Motor neuron (in vitro differentiated cells): ENCODE measurements around the gene INTS7. TPM values are rescaled to one million over a fixed set of nuclear protein-coding genes. Genes with fewer than 3 reads are reported as not detected.
"Not testable (repeated sequence)": the region's sequence is repeated elsewhere in the genome, so short reads cannot be mapped to it uniquely, and the experiment has no call there.

ENCODE experiments used
- ATAC-seq, 8 experiments: fragments of 200-7000 bp; cut with Tn5 transposase; replicated peaks in 6 of 8; 2 replicates each; pipeline ENCODE4 v1.8.0; 2021; ENCODE audit warnings: mild to moderate bottlenecking in 8 of 8, moderate library complexity in 8 of 8
- H3K27ac ChIP-seq, 2 donors: fragments of 250-450 bp; sonication (Bioruptor Pico); 2 replicates each; pipeline ENCODE4 v1.9.0; 2021; ENCODE audit warnings: antibody characterized with exemption in 2 of 2, mild to moderate bottlenecking in 2 of 2, moderate library complexity in 1 of 2
- H3K4me1 ChIP-seq, 2 donors: fragments of 250-450 bp; sonication (Bioruptor Pico); replicated peaks in 1 of 2; 2 replicates each; pipeline ENCODE4 v1.6.1; 2021; ENCODE audit warnings: antibody characterized with exemption in 2 of 2, mild to moderate bottlenecking in 2 of 2, moderate library complexity in 1 of 2
- H3K4me3 ChIP-seq, 5 donors: fragments of 250-450 bp; sonication (Bioruptor Pico); 2 replicates each; pipeline ENCODE4 v1.9.0; 2021; ENCODE audit warnings: antibody characterized with exemption in 5 of 5, mild to moderate bottlenecking in 5 of 5, moderate library complexity in 4 of 5
- WGBS, 10 experiments: fragments of 450-650 bp; shearing (Covaris generic); methylation state at CpG; one replicate each; pipeline ENCODE4 v1.0.0; 2022; 5-methylcytosine and 5-hydroxymethylcytosine counted together
- in situ Hi-C, 9 experiments: fragments of 400-800 bp; cut with MboI; loops; one replicate each; pipeline ENCODE4 v1.15.0; 2021; ENCODE audit warnings: low sequenced_read_pairs in 9 of 9, low pct_unique_long_range_greater_than_20kb in 2 of 9; ENCODE audit not compliant: unreplicated experiment in 9 of 9
- total RNA-seq, 8 experiments: library from RNA; unstranded; fragments of 300-600 nt; gene quantifications; 2 replicates each; pipeline versions ENCODE4 v1.2.3 to v1.2.4, GENCODE V29; 2022

INTS7 gene
- total RNA-seq, 8 experiments from 2014 or later: 12.1 to 31.7 (median 13.8) TPM

DNA sequence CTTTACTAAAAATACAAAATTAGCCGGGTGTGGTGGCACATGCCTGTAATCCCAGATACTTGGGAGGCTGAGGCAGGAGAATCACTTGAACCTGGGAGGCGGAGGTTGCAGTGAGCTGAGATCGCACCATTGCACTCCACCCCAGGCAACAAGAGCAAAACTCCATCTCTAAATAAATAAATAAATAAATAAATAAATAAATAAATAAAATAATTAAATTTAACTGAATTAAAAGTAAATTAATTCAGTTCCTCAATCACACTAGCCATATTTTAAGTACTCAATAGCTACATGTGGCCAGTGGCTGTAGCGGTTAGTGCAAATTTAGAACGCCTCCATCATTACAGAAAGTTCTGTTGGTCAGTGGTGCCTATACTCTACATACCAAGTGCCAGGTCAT lies 97.9 kb downstream of the INTS7 start:
- not testable (repeated sequence) for ATAC-seq, H3K4me1 ChIP-seq, H3K4me3 ChIP-seq, H3K27ac ChIP-seq
- in situ Hi-C loops: loop anchor here in 1 of 9 experiments (25.0 kb wide), 1 partner anchor 225 kb away; no protein-coding TSS in a partner anchor
- 91 to 100% (median 100%) methylated on average over 1 to 5 of the region's 5 CpGs; no CpG with 5 or more reads in 1 of the 10 experiments for WGBS, 10 experiments

DNA sequence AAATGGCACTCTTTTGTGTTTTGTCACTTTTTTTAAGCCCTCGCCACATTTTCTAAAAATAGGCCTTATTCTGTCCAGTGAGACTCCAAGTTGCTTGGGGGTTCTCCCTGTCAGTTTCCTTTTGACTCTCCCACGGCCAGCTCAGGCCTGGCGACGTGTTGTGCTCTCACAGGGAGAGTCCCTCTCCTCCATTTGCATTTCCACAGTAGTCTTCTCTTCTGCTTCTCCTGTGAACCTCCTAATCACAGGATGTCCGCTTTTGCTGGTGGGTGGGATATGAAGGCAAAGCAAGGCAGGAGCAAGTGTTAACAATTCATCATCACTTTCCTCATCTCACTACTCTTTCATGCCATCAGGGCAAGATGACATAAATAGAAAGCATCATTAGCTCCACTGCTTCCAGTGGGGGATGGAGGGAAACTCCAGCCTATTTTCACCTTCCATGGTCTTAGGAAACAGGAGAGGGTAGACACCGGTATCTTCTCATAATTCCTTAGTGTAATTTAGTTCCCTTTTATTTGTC lies 99.8 kb downstream of the INTS7 start:
- Histone ChIP-seq H3K27ac (no peak overlapping the region), H3K4me3 (no peak overlapping the region), H3K4me1 (peaks cover 0 to 7% of the 10 kb centered on the region in 2 donors)
- in situ Hi-C loops: loop anchor here in 1 of 9 experiments (25.0 kb wide), 1 partner anchor 223 kb away; no protein-coding TSS in a partner anchor
- 64 to 100% (median 73%) methylated on average over 1 to 6 of the region's 6 CpGs for WGBS, 10 experiments
- peak in 1 of 8 experiments; percentile 38 for ATAC-seq

DNA sequence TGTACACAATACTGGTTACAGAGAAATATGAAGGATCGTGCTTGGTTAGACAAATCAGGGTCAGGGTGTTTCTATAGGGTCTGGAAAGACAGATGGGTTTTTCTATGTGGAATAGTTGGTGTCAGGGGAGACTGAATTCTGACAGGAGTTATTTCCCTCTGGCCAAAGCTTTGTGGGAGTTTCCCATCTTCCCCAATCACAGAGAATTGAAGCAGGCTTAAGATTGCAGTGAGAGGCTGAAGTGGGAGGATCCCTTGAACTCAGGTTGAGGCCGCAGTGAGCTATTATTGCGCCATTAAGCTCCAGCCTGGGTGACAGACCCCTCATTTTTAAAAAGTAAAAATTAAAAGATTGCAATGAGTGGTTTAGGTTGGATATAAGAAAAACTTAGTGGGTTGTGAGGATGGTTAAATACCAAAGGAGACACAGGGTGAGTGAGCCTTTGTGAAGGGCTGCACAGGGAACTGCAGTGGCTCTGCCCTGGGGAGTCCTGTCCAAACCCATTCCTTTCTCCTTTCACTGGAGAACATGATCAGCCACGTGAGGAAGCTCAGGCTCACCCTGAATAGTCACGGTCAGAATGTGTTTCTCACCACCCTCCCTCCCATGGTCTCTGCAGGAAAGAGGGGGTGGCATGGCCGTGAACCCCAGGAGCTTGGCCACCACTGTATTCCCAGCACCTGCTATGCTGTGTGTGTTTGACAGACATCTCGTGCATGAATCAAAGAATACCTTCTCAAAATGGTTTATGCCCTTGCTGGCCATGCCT lies 101.2 kb downstream of the INTS7 start:
- Histone ChIP-seq H3K27ac (no peak overlapping the region), H3K4me3 (no peak overlapping the region), H3K4me1 (peaks cover 0 to 7% of the 10 kb centered on the region in 2 donors)
- whole genome bisulfite sequencing, 10 experiments: 0 to 96% (median 80%) methylated on average over 1 to 6 of the region's 7 CpGs; no CpG with 5 or more reads in 3 of the 10 experiments
- peak in 2 of 8 experiments; percentile 21 to 38 for ATAC-seq
- in situ Hi-C loops: loop anchor here in 1 of 9 experiments (25.0 kb wide), 1 partner anchor 222 kb away; no protein-coding TSS in a partner anchor

DNA sequence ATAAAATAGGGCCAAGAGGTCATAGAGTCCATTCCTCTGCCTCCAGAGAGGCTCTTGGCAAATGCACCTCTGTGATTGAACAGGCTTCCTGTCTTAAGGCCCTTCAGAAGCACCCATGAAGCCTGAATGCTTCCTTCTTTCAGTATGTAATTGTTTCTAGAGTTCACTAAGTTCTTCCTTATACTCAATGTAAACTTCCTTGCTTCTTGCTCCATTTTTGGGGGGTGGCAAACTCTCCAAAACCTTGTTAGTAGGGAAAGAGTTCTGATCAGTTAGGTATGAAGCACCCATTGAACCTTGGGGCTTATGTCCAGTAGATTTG lies 102.5 kb downstream of the INTS7 start:
- in situ Hi-C loops: loop anchor here in 1 of 9 experiments (25.0 kb wide), 1 partner anchor 221 kb away; no protein-coding TSS in a partner anchor
- Histone ChIP-seq H3K4me1 (peaks cover 0 to 10% of the 10 kb centered on the region in 2 donors), H3K27ac (no peak overlapping the region), H3K4me3 (no peak overlapping the region)
- no peak for ATAC-seq

DNA sequence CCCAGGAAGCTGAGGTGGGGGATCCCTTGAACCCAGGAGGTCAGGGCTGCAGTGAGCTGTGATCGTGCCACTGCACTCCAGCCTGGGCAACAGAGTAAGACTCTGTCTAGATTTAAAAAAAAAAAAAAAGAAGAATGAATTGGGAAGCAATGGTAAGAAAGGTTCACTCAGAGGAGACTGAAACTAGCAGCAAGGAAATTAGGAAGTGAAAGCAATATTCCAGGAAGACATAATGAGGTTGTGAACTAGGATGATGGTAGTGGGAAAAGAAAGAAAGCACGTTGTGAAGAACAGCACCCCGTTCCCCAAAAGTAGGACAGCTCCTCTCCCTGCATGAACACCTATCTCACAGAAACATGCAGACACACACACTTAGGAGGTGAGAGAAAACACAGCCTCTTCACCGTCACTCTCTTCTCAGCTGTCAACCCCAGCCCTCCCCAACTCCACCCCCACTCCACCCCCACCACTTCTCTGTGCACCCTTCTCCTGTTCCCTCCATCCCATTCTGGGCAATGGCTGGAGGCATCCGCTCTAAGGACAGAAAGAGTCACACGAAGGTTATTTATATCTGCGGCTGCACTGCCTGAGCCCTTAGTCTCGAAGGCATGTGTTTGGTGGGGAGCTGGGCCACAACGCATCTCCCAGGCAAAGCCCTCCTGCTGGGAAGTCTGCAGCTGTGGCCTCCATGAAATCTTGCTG lies 103.0 kb downstream of the INTS7 start:
- WGBS, 10 experiments: 20 to 80% (median 74%) methylated on average over 1 to 9 of the region's 9 CpGs; no CpG with 5 or more reads in 1 of the 10 experiments
- H3K27ac ChIP-seq: no peak overlapping the region
- in situ Hi-C loops: loop anchor here in 1 of 9 experiments (25.0 kb wide), 1 partner anchor 220 kb away; no protein-coding TSS in a partner anchor
- no peak for ATAC-seq
- H3K4me1 ChIP-seq: peaks cover 0 to 10% of the 10 kb centered on the region in 2 donors
- no peak overlapping the region for H3K4me3 ChIP-seq

GRCh38 chr1:211929683-211930082 lies 105.7 kb downstream of the INTS7 start:
- peaks cover 0 to 6% of the 10 kb centered on the region in 2 donors for H3K4me1 ChIP-seq
- no peak overlapping the region for H3K27ac ChIP-seq
- in situ Hi-C loops: loop anchor here in 1 of 9 experiments (25.0 kb wide), 1 partner anchor 217 kb away; no protein-coding TSS in a partner anchor
- ATAC-seq: no peak
- 60 to 100% (median 82%) methylated on average over 1 to 2 of the region's 2 CpGs; no CpG with 5 or more reads in 2 of the 10 experiments for WGBS, 10 experiments
- no peak overlapping the region for H3K4me3 ChIP-seq

DNA sequence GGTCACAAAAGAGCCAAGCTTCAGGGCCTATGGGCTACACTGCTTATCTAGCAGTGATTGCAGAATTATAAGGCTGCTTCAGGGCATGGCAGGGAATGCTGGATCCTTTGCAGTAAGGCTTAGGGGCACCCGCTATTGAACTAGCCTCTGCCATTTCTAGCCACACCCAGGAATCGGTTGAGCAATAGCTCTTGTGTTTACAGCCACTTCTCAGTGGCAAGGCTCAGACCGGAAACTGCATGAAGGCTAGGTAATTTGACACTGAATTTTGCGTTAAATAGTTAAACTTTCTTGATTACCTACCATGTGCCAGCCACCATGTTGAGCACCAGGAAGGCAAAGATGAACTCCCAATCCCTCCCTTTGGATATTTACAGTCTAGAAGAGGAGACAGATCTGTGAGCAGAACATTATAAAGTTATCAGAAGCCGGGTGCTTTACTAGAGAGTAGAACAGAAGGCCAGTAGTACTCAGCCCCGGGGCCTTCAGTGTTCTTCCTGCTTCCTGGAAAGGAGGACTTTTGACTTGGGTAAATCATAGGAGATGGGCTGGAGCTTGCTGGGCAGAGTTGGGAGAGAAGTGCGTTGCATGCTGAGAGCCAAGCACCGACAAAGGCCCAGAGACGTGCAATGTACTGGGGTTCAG lies 106.2 kb downstream of the INTS7 start:
- Histone ChIP-seq H3K27ac (no peak overlapping the region), H3K4me1 (peaks cover 0 to 6% of the 10 kb centered on the region in 2 donors), H3K4me3 (no peak overlapping the region)
- 49 to 100% (median 91%) methylated on average over 1 to 9 of the region's 9 CpGs; no CpG with 5 or more reads in 1 of the 10 experiments for WGBS, 10 experiments
- peak in 3 of 8 experiments; percentile 55 to 82 (median 79) for ATAC-seq
- in situ Hi-C loops: loop anchor here in 1 of 9 experiments (25.0 kb wide), 1 partner anchor 217 kb away; no protein-coding TSS in a partner anchor

- ATAC-seq: peak in 2 of 8 experiments; percentile 76 to 87
- 6 to 100% (median 100%) methylated on average over 1 of the region's 1 CpG; no CpG with 5 or more reads in 1 of the 10 experiments for WGBS, 10 experiments
- Histone ChIP-seq H3K4me3 (no peak overlapping the region), H3K27ac (no peak overlapping the region), H3K4me1 (peaks cover 0 to 3% of the 10 kb centered on the region in 2 donors)
- in situ Hi-C loops: loop anchor here in 1 of 9 experiments (25.0 kb wide), 1 partner anchor 216 kb away; no protein-coding TSS in a partner anchor
Observed at GRCh38 chr1:211928290-211928801, 107.0 kb downstream of the INTS7 start.

GRCh38 chr1:211925016-211925415 lies 110.3 kb downstream of the INTS7 start:
- peaks cover 0 to 3% of the 10 kb centered on the region in 2 donors for H3K4me1 ChIP-seq
- H3K27ac ChIP-seq: no peak overlapping the region
- in situ Hi-C loops: loop anchor here in 1 of 9 experiments (25.0 kb wide), 1 partner anchor 213 kb away; no protein-coding TSS in a partner anchor
- H3K4me3 ChIP-seq: no peak overlapping the region
- ATAC-seq: peak in 7 of 8 experiments; percentile 20 to 80 (median 50)
- WGBS, 10 experiments: 0 to 74% (median 20%) methylated on average over 1 to 6 of the region's 7 CpGs; no CpG with 5 or more reads in 3 of the 10 experiments

DNA sequence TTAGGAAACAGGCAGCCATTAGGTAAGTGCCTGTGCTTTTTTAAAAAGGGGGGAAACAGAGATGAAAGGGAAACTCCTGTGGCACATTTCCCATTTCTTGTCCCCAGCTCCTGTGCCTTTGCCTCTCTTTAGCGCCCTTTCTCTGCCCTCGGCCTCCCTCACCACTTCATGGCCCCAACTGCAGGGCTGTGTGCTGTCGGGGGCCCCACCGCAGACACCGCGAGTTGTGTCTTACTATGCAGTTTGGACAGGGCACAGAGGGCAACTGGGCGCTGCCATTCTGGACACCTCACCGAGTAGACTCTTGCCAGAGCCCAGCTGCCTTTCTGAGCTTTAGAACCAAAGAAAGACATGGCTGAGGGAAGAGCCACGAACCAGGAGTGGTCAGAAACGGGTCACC lies 111.1 kb downstream of the INTS7 start:
- Histone ChIP-seq H3K4me1 (peaks cover 0 to 3% of the 10 kb centered on the region in 2 donors), H3K27ac (no peak overlapping the region), H3K4me3 (no peak overlapping the region)
- 31 to 98% (median 76%) methylated on average over 2 to 10 of the region's 10 CpGs; no CpG with 5 or more reads in 3 of the 10 experiments for WGBS, 10 experiments
- no peak for ATAC-seq
- in situ Hi-C loops: no loop called here

GRCh38 chr1:211923095-211923494 lies 112.3 kb downstream of the INTS7 start:
- Histone ChIP-seq H3K4me1 (no peaks in the 10 kb centered on the region), H3K4me3 (no peak overlapping the region), H3K27ac (no peak overlapping the region)
- no peak for ATAC-seq
- in situ Hi-C loops: no loop called here
- 36 to 100% (median 70%) methylated on average over 1 to 5 of the region's 5 CpGs; no CpG with 5 or more reads in 1 of the 10 experiments for whole genome bisulfite sequencing, 10 experiments

- Histone ChIP-seq H3K27ac (no peak overlapping the region), H3K4me3 (no peak overlapping the region), H3K4me1 (no peaks in the 10 kb centered on the region)
- in situ Hi-C loops: no loop called here
- WGBS, 10 experiments: 20 to 94% (median 82%) methylated on average over 1 to 8 of the region's 9 CpGs; no CpG with 5 or more reads in 1 of the 10 experiments
- ATAC-seq: no peak
Observed at GRCh38 chr1:211921579-211922095, 113.7 kb downstream of the INTS7 start.
